ENCODE data around the gene CTR9. TPM values are rescaled to one million over a fixed set of nuclear protein-coding genes. Genes with fewer than 3 reads are reported as not detected.
A peak's percentile ranks its signal among the peaks of the same experiment; 100 is the strongest.

The CTR9 gene
- total and polyA plus RNA-seq, 2 of the 13 experiments (the other 11 are each of a cell fraction or from before 2014, with no cell fraction given): 6.6 to 22.1 TPM

GRCh38 chr11:10750838-10751580 lies at the start of gene CTR9 (continued):
- TF ChIP-seq USF2 (IDR thresholded peaks at IDR 0.05; ENCODE audit: low read depth, low read length) (no peak), USF2 (CRISPR knock-in tag; IDR thresholded peaks at IDR 0.05; ENCODE audit: borderline replicate concordance) (no peak), ZFP41 (CRISPR knock-in tag; IDR thresholded peaks at IDR 0.05; ENCODE audit: borderline replicate concordance) (0 out of 2 replicates have a peak, but pooled peaks have one; percentile 67), CBX2 (IDR thresholded peaks at IDR 0.05; ENCODE audit: low read depth, low read length) (no peak), CBX2 (CRISPR knock-in tag; IDR thresholded peaks at IDR 0.05; ENCODE audit: low read depth) (no peak), BCL3 (CRISPR knock-in tag; IDR thresholded peaks at IDR 0.05) (peak; percentile 73), PTBP1 (IDR thresholded peaks at IDR 0.05; ENCODE audit: low read depth, low read length, poor library complexity, severe bottlenecking) (no peak), KIAA2018 (CRISPR knock-in tag; IDR thresholded peaks at IDR 0.05; ENCODE audit: borderline replicate concordance) (peak; percentile 78; the same call in 1 of the 2 replicates), HMGXB4 (CRISPR knock-in tag; IDR thresholded peaks at IDR 0.05; ENCODE audit: borderline replicate concordance in 1 of 2, low read depth in 1 of 2) (peak; percentile 88 to 95), ZNF598 (CRISPR knock-in tag; IDR thresholded peaks at IDR 0.05; ENCODE audit: borderline replicate concordance) (peak; percentile 58; the same call in 1 of the 2 replicates), SKI (IDR thresholded peaks at IDR 0.05; ENCODE audit: partially characterized antibody) (peak; percentile 50), PCBP2 (optimal IDR thresholded peaks at IDR 0.05; ENCODE audit: low read depth, low read length, poor library complexity, severe bottlenecking) (no peak), ZNF564 (CRISPR knock-in tag; IDR thresholded peaks at IDR 0.05) (peak; percentile 63; the same call in 1 of the 2 replicates), JUN (CRISPR knock-in tag; IDR thresholded peaks at IDR 0.05) (peak; percentile 30; the same call in 1 of the 2 replicates)

Measured in HepG2 (cell line).